Stimulated activated CD4-positive, alpha-beta T cell treated with anti-CD3 and anti-CD28 coated beads, Interleukin-1b, Interleukin-23, amount 100 ng/mL, for 4 hours (primary cell): ENCODE results near the gene DGKG.

Source experiments
- DNase-seq, 2 donors: peaks; one replicate each; pipeline ENCODE4 v3.0.0-alpha.2; 2020; ENCODE audit warnings: low read depth in 2 of 2

DGKG gene

GRCh38 chr3:186241910-186242821 is 119.9 kb downstream of the DGKG start:
- peak in 1 of 2 donors; percentile 43 for DNase-seq

GRCh38 chr3:186239321-186239720 is 122.7 kb downstream of the DGKG start:
- no peak for DNase-seq

GRCh38 chr3:186237915-186238314 is 124.1 kb downstream of the DGKG start:
- DNase-seq: no peak

GRCh38 chr3:186236357-186237020 is 125.5 kb downstream of the DGKG start:
- DNase-seq: no peak

GRCh38 chr3:186235554-186235953 is 126.5 kb downstream of the DGKG start:
- DNase-seq: no peak

GRCh38 chr3:186234152-186234551 is 127.9 kb downstream of the DGKG start:
- DNase-seq: no peak

GRCh38 chr3:186226482-186226881 is 135.6 kb downstream of the DGKG start:
- DNase-seq: no peak

- no peak for DNase-seq
These were observed 136.4 kb downstream of the DGKG start for GRCh38 chr3:186225603-186226002.

GRCh38 chr3:186224041-186224610 is 137.9 kb downstream of the DGKG start:
- no peak for DNase-seq

- no peak for DNase-seq
These were observed 138.6 kb downstream of the DGKG start for GRCh38 chr3:186223476-186223875.

GRCh38 chr3:186221760-186222378 is 140.2 kb downstream of the DGKG start:
- DNase-seq: no peak

- DNase-seq: no peak
These were observed 141.0 kb downstream of the DGKG start for GRCh38 chr3:186220911-186221645.

GRCh38 chr3:186220365-186220764 is 141.7 kb downstream of the DGKG start:
- no peak for DNase-seq

GRCh38 chr3:186219211-186219638 is 142.8 kb downstream of the DGKG start:
- no peak for DNase-seq

GRCh38 chr3:186218421-186218820 is 143.6 kb downstream of the DGKG start:
- no peak for DNase-seq

GRCh38 chr3:186217820-186218164 is 144.2 kb downstream of the DGKG start:
- no peak for DNase-seq

- no peak for DNase-seq
These were observed 144.9 kb downstream of the DGKG start for GRCh38 chr3:186216900-186217819.

GRCh38 chr3:186214670-186215069 is 147.4 kb downstream of the DGKG start:
- no peak for DNase-seq

- DNase-seq: no peak
These were observed 148.1 kb downstream of the DGKG start for GRCh38 chr3:186213946-186214345.

- DNase-seq: no peak
These were observed 149.4 kb downstream of the DGKG start for GRCh38 chr3:186212611-186213010.
